ENCODE results near the gene PRKCA.

GRCh38 chr17:66713533-66714042 lies 411.2 kb downstream of the PRKCA start:
- TF ChIP-seq TAF1 (IDR thresholded peaks at IDR 0.05; ENCODE audit: borderline replicate concordance, insufficient read depth, low read length), result no peak
- no peak for TF ChIP-seq POLR2AphosphoS5 (IDR thresholded peaks at IDR 0.05; ENCODE audit: low read depth, low read length)
- TF ChIP-seq REST (IDR thresholded peaks at IDR 0.05; ENCODE audit: insufficient read depth in 1 of 2, low read depth in 2 of 2, low read length in 2 of 2), result no peak
